Right lobe of liver (tissue), 6 donors: Measurements from ENCODE around the gene FAM83F. TPM values are rescaled to one million over a fixed set of nuclear protein-coding genes. Genes with fewer than 3 reads are reported as not detected.

ENCODE experiments used
- ATAC-seq, 4 donors: fragments of 200-7000 bp; cut with Tn5 transposase; one replicate each; pipeline ENCODE4 v1.9.1; 2020; ENCODE audit warnings: mild to moderate bottlenecking in 4 of 4, moderate library complexity in 4 of 4
- DNase-seq, 3 donors: peaks; one replicate each; pipeline ENCODE4 v3.0.0-alpha.2; 2020
- H3K27ac ChIP-seq, 3 donors: fragments of 200-600 bp; one replicate each; pipeline ENCODE4 v1.8.0; 2022
- H3K27me3 ChIP-seq, 2 donors: fragments of 200-600 bp; one replicate each; pipeline ENCODE4 v1.8.0; 2022
- H3K36me3 ChIP-seq, 4 donors: fragments of 200-600 bp; sonication (generic) in 1 of 4; one replicate each; pipeline versions ENCODE4 v1.5.1 to v1.8.0; 2017 to 2022; ENCODE audit warnings: control low read depth in 1 of 4
- H3K4me1 ChIP-seq, 4 donors: fragments of 200-600 bp; sonication (generic) in 1 of 4; one replicate each; pipeline versions ENCODE4 v1.5.1 to v1.8.0; 2017 to 2022; ENCODE audit warnings: control low read depth in 1 of 4
- H3K4me3 ChIP-seq, 3 donors: fragments of 200-600 bp; one replicate each; pipeline ENCODE4 v1.8.0; 2022
- H3K9me3 ChIP-seq, 4 donors: fragments of 200-600 bp; sonication (generic) in 1 of 4; one replicate each; pipeline versions ENCODE4 v1.5.1 to v1.8.0; 2017 to 2022; ENCODE audit warnings: control low read depth in 1 of 4
- POLR2A ChIP-seq: fragments of 450-650 bp; IDR thresholded peaks from one replicate; pipeline ENCODE4 v1.6.1; 2017; ENCODE audit warnings: antibody characterized with exemption, mild to moderate bottlenecking
- WGBS: methylation state at CpG from one replicate; pipeline ENCODE4 v1.1.6; 2018; ENCODE audit warnings: low coverage, low lambda C conversion rate; ENCODE audit not compliant: insufficient coverage; ENCODE audit errors: missing lambda C conversion rate; 5-methylcytosine and 5-hydroxymethylcytosine counted together
- intact Hi-C, 2 donors: fragments of 100-400 bp; cut with DNase I; formaldehyde crosslinking; loops; one replicate each; pipeline versions ENCODE4 v1.11.2 to v1.14.1; 2022
- total RNA-seq, 6 experiments: library from RNA; depleted of rRNA in 2 of 6; stranded (reverse); fragments of >200 nt in 2 of 6; fragmentation: NEBNext Ultra II Directional in 3 of 6; extraction: Animal tissue kit (Norgen Biotek cat#: 25700) in 3 of 6; gene quantifications; one replicate each; pipeline versions ENCODE4 v1.1.0 to v1.2.4, GENCODE V29; 2016 to 2023
- TF ChIP-seq, protein P1 (sequence below), 4 donors: fragments of 200-600 bp in 3 of 4; fragments of 450-650 bp in 1 of 4; IDR thresholded peaks; one replicate each; pipeline versions ENCODE4 v1.5.1 to v1.8.0; 2016 to 2022; ENCODE audit warnings: antibody characterized with exemption in 4 of 4, mild to moderate bottlenecking in 2 of 4
- donor health status: DM: no; HTN: yes; CAD: no.
- donor health status: DM: no; HTN: no; CAD: no.
- donor health status: DM: no; HTN: no; CAD: no.
- donor health status: DM: no; HTN: yes; CAD: no.
- donor health status: DM: no; HTN: yes; CAD: no.

Gene FAM83F
- total RNA-seq, 6 experiments from 2014 or later = 1.1 to 4.5 (median 1.6) TPM

GRCh38 chr22:40014667-40015248 lies 20.0 kb downstream of the FAM83F start:
- Histone ChIP-seq H3K4me3 (no peak overlapping the region), H3K27ac (no peak overlapping the region), H3K4me1 (no peaks in the 10 kb centered on the region), H3K9me3 (no peaks in the 10 kb centered on the region), H3K36me3 (no peaks in the 10 kb centered on the region), H3K27me3 (no peaks in the 10 kb centered on the region)
- DNase-seq = no peak
- TF ChIP-seq, protein P1, sequence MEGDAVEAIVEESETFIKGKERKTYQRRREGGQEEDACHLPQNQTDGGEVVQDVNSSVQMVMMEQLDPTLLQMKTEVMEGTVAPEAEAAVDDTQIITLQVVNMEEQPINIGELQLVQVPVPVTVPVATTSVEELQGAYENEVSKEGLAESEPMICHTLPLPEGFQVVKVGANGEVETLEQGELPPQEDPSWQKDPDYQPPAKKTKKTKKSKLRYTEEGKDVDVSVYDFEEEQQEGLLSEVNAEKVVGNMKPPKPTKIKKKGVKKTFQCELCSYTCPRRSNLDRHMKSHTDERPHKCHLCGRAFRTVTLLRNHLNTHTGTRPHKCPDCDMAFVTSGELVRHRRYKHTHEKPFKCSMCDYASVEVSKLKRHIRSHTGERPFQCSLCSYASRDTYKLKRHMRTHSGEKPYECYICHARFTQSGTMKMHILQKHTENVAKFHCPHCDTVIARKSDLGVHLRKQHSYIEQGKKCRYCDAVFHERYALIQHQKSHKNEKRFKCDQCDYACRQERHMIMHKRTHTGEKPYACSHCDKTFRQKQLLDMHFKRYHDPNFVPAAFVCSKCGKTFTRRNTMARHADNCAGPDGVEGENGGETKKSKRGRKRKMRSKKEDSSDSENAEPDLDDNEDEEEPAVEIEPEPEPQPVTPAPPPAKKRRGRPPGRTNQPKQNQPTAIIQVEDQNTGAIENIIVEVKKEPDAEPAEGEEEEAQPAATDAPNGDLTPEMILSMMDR (IDR thresholded peaks at IDR 0.05) = no peak
- no peak for TF ChIP-seq POLR2A
- intact Hi-C loops = no loop called here
- 65% methylated on average over 4 of the region's 5 CpGs for WGBS
- ATAC-seq = no peak

GRCh38 chr22:40015358-40015976 lies 20.7 kb downstream of the FAM83F start:
- ATAC-seq = peak in 1 of 4 donors; percentile 25
- WGBS = 88% methylated on average over 6 of the region's 10 CpGs
- no peaks in the 10 kb centered on the region for H3K36me3 ChIP-seq
- H3K4me3 ChIP-seq = no peak overlapping the region
- H3K4me1 ChIP-seq = no peaks in the 10 kb centered on the region
- intact Hi-C loops = no loop called here
- TF ChIP-seq, protein P1 (IDR thresholded peaks at IDR 0.05) = no peak
- TF ChIP-seq POLR2A = no peak
- DNase-seq = no peak
- no peak overlapping the region for H3K27ac ChIP-seq
- no peaks in the 10 kb centered on the region for H3K27me3 ChIP-seq
- no peaks in the 10 kb centered on the region for H3K9me3 ChIP-seq

- no peak for ATAC-seq
- Histone ChIP-seq H3K27ac (no peak overlapping the region), H3K4me3 (no peak overlapping the region), H3K9me3 (no peaks in the 10 kb centered on the region), H3K36me3 (no peaks in the 10 kb centered on the region), H3K4me1 (no peaks in the 10 kb centered on the region), H3K27me3 (no peaks in the 10 kb centered on the region)
- no peak for DNase-seq
- WGBS = 88% methylated on average over 2 of the region's 6 CpGs
- TF ChIP-seq POLR2A = no peak
- TF ChIP-seq, protein P1 (IDR thresholded peaks at IDR 0.05) = no peak
- intact Hi-C loops = no loop called here
Measured at GRCh38 chr22:40018051-40018450, 23.3 kb downstream of the FAM83F start.

- TF ChIP-seq, protein P1 (IDR thresholded peaks at IDR 0.05) = no peak
- no peak for TF ChIP-seq POLR2A
- DNase-seq (no peak), ATAC-seq (no peak)
- H3K27ac ChIP-seq = no peak overlapping the region
- intact Hi-C loops = no loop called here
- H3K27me3 ChIP-seq = no peaks in the 10 kb centered on the region
- no peaks in the 10 kb centered on the region for H3K4me1 ChIP-seq
- H3K4me3 ChIP-seq = no peak overlapping the region
- H3K9me3 ChIP-seq = no peaks in the 10 kb centered on the region
- 87% methylated on average over 6 of the region's 9 CpGs for WGBS
- H3K36me3 ChIP-seq = no peaks in the 10 kb centered on the region
Measured at GRCh38 chr22:40019100-40019499, 24.3 kb downstream of the FAM83F start.
